ENCODE data around the gene PTPRG.

DNA sequence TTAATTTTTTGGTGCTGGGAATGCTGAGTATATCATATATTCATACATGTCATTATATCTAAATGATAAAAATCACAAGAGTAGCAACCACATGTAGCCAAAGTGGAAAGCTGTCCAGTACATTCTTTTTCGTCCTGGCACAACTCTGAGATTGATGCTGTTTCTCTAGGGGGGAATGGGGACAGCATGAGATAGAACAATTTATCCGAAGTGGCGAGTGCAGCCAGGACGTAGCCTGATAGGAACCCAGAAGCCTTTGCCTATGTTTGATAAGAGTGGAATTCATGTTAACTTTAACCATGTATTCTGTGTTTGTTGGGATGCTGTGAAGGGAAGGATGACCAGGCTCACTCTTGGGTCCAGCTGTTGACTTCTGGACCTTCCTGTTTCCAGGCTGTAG lies 20.9 kb downstream of the PTPRG start:
- TF ChIP-seq, protein P1, sequence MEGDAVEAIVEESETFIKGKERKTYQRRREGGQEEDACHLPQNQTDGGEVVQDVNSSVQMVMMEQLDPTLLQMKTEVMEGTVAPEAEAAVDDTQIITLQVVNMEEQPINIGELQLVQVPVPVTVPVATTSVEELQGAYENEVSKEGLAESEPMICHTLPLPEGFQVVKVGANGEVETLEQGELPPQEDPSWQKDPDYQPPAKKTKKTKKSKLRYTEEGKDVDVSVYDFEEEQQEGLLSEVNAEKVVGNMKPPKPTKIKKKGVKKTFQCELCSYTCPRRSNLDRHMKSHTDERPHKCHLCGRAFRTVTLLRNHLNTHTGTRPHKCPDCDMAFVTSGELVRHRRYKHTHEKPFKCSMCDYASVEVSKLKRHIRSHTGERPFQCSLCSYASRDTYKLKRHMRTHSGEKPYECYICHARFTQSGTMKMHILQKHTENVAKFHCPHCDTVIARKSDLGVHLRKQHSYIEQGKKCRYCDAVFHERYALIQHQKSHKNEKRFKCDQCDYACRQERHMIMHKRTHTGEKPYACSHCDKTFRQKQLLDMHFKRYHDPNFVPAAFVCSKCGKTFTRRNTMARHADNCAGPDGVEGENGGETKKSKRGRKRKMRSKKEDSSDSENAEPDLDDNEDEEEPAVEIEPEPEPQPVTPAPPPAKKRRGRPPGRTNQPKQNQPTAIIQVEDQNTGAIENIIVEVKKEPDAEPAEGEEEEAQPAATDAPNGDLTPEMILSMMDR (IDR thresholded peaks at IDR 0.05; ENCODE audit: extremely low read depth in 1 of 2, insufficient read depth in 1 of 2, low read depth in 1 of 2, low read length in 2 of 2): no peak
- TF ChIP-seq EZH2 (IDR thresholded peaks at IDR 0.05; ENCODE audit: borderline replicate concordance, low read depth, low read length, severe bottlenecking) (no peak), POLR2AphosphoS5 (IDR thresholded peaks at IDR 0.05; ENCODE audit: insufficient read depth, low read depth, low read length) (no peak), POLR2A (IDR thresholded peaks at IDR 0.05; ENCODE audit: low read depth, low read length) (no peak), JUN (IDR thresholded peaks at IDR 0.05; ENCODE audit: borderline replicate concordance, insufficient read depth, insufficient read length, low read depth) (no peak), FOS (IDR thresholded peaks at IDR 0.05; ENCODE audit: borderline replicate concordance, insufficient read depth, low read length) (no peak)
- TF ChIP-seq, protein P2, sequence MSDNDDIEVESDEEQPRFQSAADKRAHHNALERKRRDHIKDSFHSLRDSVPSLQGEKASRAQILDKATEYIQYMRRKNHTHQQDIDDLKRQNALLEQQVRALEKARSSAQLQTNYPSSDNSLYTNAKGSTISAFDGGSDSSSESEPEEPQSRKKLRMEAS (IDR thresholded peaks at IDR 0.05; ENCODE audit: insufficient read depth, insufficient read length): no peak
